ENCODE data around the gene ZNF215.

Gene ZNF215

DNA sequence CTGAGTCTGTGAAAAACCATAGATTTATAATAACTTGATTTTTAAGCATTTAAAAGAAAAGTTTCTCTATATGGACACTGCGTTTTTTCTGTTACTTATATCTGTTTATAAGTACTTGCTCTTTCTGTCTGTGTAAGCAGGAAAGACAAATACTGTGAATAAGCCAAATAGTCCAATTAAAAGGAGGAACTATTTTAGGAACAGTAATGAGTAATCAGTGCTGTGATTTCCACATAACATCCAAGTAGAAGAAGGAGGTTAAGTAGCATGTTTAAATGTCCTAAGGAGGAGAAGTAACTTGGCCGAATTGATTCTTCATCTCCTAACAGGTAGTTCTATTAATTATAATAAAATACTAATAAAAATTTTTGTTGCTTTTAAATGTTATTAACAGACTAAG, 53.1 kb downstream of the ZNF215 start:
- Histone ChIP-seq H3K27me3 (replicated peaks; ENCODE audit: control insufficient read depth, insufficient read depth, low read length) (no peaks in the 10 kb centered on the region), H3K4me3 (replicated peaks; ENCODE audit: low read depth, low read length) (no peak overlapping the region), H3K36me3 (ENCODE audit: control insufficient read depth, insufficient read depth, low read length) (no peaks in the 10 kb centered on the region)
- TF ChIP-seq, protein P1, sequence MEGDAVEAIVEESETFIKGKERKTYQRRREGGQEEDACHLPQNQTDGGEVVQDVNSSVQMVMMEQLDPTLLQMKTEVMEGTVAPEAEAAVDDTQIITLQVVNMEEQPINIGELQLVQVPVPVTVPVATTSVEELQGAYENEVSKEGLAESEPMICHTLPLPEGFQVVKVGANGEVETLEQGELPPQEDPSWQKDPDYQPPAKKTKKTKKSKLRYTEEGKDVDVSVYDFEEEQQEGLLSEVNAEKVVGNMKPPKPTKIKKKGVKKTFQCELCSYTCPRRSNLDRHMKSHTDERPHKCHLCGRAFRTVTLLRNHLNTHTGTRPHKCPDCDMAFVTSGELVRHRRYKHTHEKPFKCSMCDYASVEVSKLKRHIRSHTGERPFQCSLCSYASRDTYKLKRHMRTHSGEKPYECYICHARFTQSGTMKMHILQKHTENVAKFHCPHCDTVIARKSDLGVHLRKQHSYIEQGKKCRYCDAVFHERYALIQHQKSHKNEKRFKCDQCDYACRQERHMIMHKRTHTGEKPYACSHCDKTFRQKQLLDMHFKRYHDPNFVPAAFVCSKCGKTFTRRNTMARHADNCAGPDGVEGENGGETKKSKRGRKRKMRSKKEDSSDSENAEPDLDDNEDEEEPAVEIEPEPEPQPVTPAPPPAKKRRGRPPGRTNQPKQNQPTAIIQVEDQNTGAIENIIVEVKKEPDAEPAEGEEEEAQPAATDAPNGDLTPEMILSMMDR (IDR thresholded peaks at IDR 0.05; ENCODE audit: insufficient read depth, low read length, poor library complexity, severe bottlenecking), result no peak
- no peak for DNase-seq (ENCODE audit: extremely low read depth, insufficient read length)

DNA sequence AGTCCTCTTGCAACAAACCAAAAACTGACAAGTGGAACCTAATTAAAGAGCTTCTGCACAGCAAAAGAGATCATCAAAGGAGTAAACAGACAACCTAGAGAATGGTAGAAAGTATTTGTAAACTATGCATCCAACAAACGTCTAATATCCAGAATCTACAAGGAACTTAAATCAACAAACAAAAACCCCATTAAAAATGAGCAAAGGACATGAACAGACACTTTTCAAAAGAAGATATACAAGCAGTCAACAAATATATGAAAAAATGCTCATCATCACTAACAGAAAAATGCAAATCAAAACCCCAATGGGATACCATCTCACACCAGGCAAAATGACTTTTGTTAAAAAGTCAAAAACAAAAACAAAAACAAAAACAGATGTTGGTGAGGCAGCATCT, 60.3 kb downstream of the ZNF215 start:
- no peaks in the 10 kb centered on the region for H3K36me3 ChIP-seq (ENCODE audit: control insufficient read depth, insufficient read depth, low read length)
- DNase-seq (ENCODE audit: extremely low read depth, insufficient read length), result no peak
- H3K27me3 ChIP-seq (replicated peaks; ENCODE audit: control insufficient read depth, insufficient read depth, low read length), result no peaks in the 10 kb centered on the region
- no peak overlapping the region for H3K4me3 ChIP-seq (replicated peaks; ENCODE audit: low read depth, low read length)
- TF ChIP-seq, protein P1 (IDR thresholded peaks at IDR 0.05; ENCODE audit: insufficient read depth, low read length, poor library complexity, severe bottlenecking), result no peak

DNA sequence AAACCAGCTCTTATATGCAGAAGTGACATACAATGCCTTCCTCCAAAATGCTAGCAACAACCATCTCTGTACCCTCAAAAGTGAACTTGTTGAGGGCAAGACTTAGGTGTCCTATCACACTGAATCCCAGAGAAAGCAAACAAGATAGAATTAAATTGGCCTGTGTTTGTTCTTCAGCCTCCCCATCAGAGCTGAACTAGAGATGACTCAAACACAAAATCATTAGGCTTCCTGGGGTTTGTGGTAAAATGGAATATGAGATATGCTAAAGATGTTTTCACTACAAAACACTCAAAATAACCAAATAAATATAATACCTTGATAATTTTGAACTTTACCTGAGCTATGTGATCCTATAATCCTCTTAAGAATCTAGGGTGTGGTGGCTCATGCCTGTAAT, 62.3 kb downstream of the ZNF215 start:
- H3K36me3 ChIP-seq (ENCODE audit: control insufficient read depth, insufficient read depth, low read length), result no peaks in the 10 kb centered on the region
- DNase-seq (ENCODE audit: extremely low read depth, insufficient read length), result no peak
- TF ChIP-seq, protein P1 (IDR thresholded peaks at IDR 0.05; ENCODE audit: insufficient read depth, low read length, poor library complexity, severe bottlenecking), result no peak
- H3K4me3 ChIP-seq (replicated peaks; ENCODE audit: low read depth, low read length), result no peak overlapping the region
- H3K27me3 ChIP-seq (replicated peaks; ENCODE audit: control insufficient read depth, insufficient read depth, low read length), result no peaks in the 10 kb centered on the region

DNA sequence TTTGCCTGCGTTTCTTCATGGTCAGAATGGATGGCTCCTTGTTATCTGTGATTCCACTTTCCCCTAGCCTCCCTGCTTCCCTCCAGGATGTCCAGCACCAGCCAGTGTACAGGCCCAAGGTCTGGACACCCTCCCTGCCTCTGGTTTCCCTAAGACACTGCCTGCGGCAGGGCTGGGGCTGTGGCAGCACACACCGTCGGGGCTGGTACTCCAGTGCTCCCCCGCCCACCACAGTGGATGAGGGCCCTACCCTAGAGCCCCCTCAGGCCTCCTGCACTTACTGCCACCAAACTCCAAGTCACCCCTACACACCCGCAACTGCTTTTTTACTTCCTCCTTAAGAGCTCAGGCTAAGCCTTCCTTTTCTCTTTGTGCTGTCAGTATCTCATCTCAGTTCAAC, 65.0 kb downstream of the ZNF215 start:
- no peaks in the 10 kb centered on the region for H3K36me3 ChIP-seq (ENCODE audit: control insufficient read depth, insufficient read depth, low read length)
- H3K27me3 ChIP-seq (replicated peaks; ENCODE audit: control insufficient read depth, insufficient read depth, low read length), result no peaks in the 10 kb centered on the region
- H3K4me3 ChIP-seq (replicated peaks; ENCODE audit: low read depth, low read length), result no peak overlapping the region
- TF ChIP-seq, protein P1 (IDR thresholded peaks at IDR 0.05; ENCODE audit: insufficient read depth, low read length, poor library complexity, severe bottlenecking), result no peak
- DNase-seq (ENCODE audit: extremely low read depth, insufficient read length), result no peak

DNA sequence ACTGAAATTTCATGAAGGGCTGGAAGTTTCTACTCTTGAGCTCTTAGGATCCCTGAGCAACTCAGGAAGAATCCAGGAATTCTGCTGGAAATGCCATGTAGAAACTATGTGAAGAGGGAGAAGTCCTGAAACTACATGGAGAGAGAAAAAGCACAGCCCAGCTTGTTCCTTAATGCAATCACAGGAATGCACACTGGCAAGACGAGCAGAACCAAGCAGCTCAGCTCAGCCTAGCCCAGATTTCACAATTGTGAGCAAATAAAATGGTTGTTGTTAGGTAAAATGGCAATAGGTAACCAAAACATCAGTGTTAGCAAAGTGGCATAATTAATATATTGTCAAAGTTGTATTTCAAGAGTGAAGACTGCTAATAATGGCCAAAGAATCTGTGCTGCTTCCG, 65.8 kb downstream of the ZNF215 start:
- H3K36me3 ChIP-seq (ENCODE audit: control insufficient read depth, insufficient read depth, low read length), result no peaks in the 10 kb centered on the region
- no peak for DNase-seq (ENCODE audit: extremely low read depth, insufficient read length)

More for the DNA sequence above, 65.8 kb downstream of the ZNF215 start:
- Histone ChIP-seq H3K4me3 (replicated peaks; ENCODE audit: low read depth, low read length) (no peak overlapping the region), H3K27me3 (replicated peaks; ENCODE audit: control insufficient read depth, insufficient read depth, low read length) (no peaks in the 10 kb centered on the region)
- TF ChIP-seq, protein P1 (IDR thresholded peaks at IDR 0.05; ENCODE audit: insufficient read depth, low read length, poor library complexity, severe bottlenecking), result no peak
